Activated CD4-positive, alpha-beta T cell treated with anti-CD3 and anti-CD28 coated beads, Interleukin-2, Interleukin-6, amounts not matched to agents 100 ng/mL and 50 ng/mL, durations not matched to agents 16 hours and 8 hours (primary cell): ENCODE measurements around the gene FERMT2.

Experiments used
- DNase-seq: peaks from one replicate; pipeline ENCODE4 v3.0.0-alpha.2; 2020

FERMT2 gene

GRCh38 chr14:52860209-52860608 lies 90.6 kb downstream of the FERMT2 start:
- no peak for DNase-seq

GRCh38 chr14:52856139-52856538 lies 94.7 kb downstream of the FERMT2 start:
- no peak for DNase-seq

- no peak for DNase-seq
These were observed 97.4 kb downstream of the FERMT2 start for GRCh38 chr14:52853522-52853854.

GRCh38 chr14:52852810-52853521 lies 97.9 kb downstream of the FERMT2 start:
- no peak for DNase-seq

- DNase-seq: no peak
These were observed 100.4 kb downstream of the FERMT2 start for GRCh38 chr14:52850451-52850909.

GRCh38 chr14:52848626-52849025 lies 102.2 kb downstream of the FERMT2 start:
- DNase-seq: no peak

- no peak for DNase-seq
These were observed 104.3 kb downstream of the FERMT2 start for GRCh38 chr14:52846591-52846990.

GRCh38 chr14:52845081-52845480 lies 105.8 kb downstream of the FERMT2 start:
- no peak for DNase-seq

GRCh38 chr14:52844262-52845060 lies 106.4 kb downstream of the FERMT2 start:
- no peak for DNase-seq

GRCh38 chr14:52840877-52841276 lies 110.0 kb downstream of the FERMT2 start:
- DNase-seq: no peak

GRCh38 chr14:52837451-52837850 lies 113.4 kb downstream of the FERMT2 start:
- no peak for DNase-seq

- no peak for DNase-seq
These were observed 114.8 kb downstream of the FERMT2 start for GRCh38 chr14:52836063-52836462.

- no peak for DNase-seq
These were observed 115.5 kb downstream of the FERMT2 start for GRCh38 chr14:52835122-52835903.

- no peak for DNase-seq
These were observed 116.4 kb downstream of the FERMT2 start for GRCh38 chr14:52834440-52834842.

GRCh38 chr14:52833891-52834290 lies 117.0 kb downstream of the FERMT2 start:
- DNase-seq: no peak

GRCh38 chr14:52829527-52830185 lies 121.2 kb downstream of the FERMT2 start:
- DNase-seq: no peak

GRCh38 chr14:52827426-52827825 lies 123.4 kb downstream of the FERMT2 start:
- no peak for DNase-seq

GRCh38 chr14:52825085-52825484 lies 125.8 kb downstream of the FERMT2 start:
- DNase-seq: peak; percentile 64

GRCh38 chr14:52824462-52824861 lies 126.4 kb downstream of the FERMT2 start:
- no peak for DNase-seq

- DNase-seq: no peak
These were observed 129.0 kb downstream of the FERMT2 start for GRCh38 chr14:52821805-52822250.

- DNase-seq: no peak
These were observed 142.7 kb downstream of the FERMT2 start for GRCh38 chr14:52808101-52808500.
